ENCODE data around the gene ITFG1.

The ITFG1 gene

GRCh38 chr16:47262938-47263337, 197.9 kb downstream of the ITFG1 start:
- Histone ChIP-seq H3K27ac (no peak overlapping the region), H3K36me3 (ENCODE audit: insufficient read depth, low read length) (no peaks in the 10 kb centered on the region), H3K9ac (ENCODE audit: insufficient read length) (no peak overlapping the region), H3K9me3 (ENCODE audit: low read depth, low read length) (no peaks in the 10 kb centered on the region), H3K4me3 (no peak overlapping the region)
- no peak for DNase-seq (ENCODE audit: low read depth, low spot score)
- no peak for TF ChIP-seq POLR2AphosphoS5 (IDR thresholded peaks at IDR 0.05; ENCODE audit: borderline replicate concordance, low read depth, low read length)

GRCh38 chr16:47260503-47260902, 200.4 kb downstream of the ITFG1 start:
- no peak for DNase-seq (ENCODE audit: low read depth, low spot score)
- Histone ChIP-seq H3K4me3 (no peak overlapping the region), H3K27ac (no peak overlapping the region), H3K9me3 (ENCODE audit: low read depth, low read length) (no peaks in the 10 kb centered on the region), H3K36me3 (ENCODE audit: insufficient read depth, low read length) (no peaks in the 10 kb centered on the region), H3K9ac (ENCODE audit: insufficient read length) (no peak overlapping the region)
- TF ChIP-seq EZH2 (IDR thresholded peaks at IDR 0.05) (no peak), POLR2AphosphoS5 (IDR thresholded peaks at IDR 0.05; ENCODE audit: borderline replicate concordance, low read depth, low read length) (no peak), FOXP2 (optimal IDR thresholded peaks at IDR 0.05; ENCODE audit: control extremely low read depth, extremely low read length, insufficient read depth) (no peak)

GRCh38 chr16:47258874-47259461, 201.9 kb downstream of the ITFG1 start:
- Histone ChIP-seq H3K9me3 (ENCODE audit: low read depth, low read length) (no peaks in the 10 kb centered on the region), H3K9ac (ENCODE audit: insufficient read length) (no peak overlapping the region), H3K36me3 (ENCODE audit: insufficient read depth, low read length) (no peaks in the 10 kb centered on the region), H3K27ac (no peak overlapping the region), H3K4me3 (no peak overlapping the region)
- DNase-seq (ENCODE audit: low read depth, low spot score): no peak
- TF ChIP-seq EZH2 (IDR thresholded peaks at IDR 0.05) (no peak), FOXP2 (optimal IDR thresholded peaks at IDR 0.05; ENCODE audit: control extremely low read depth, extremely low read length, insufficient read depth) (no peak), POLR2AphosphoS5 (IDR thresholded peaks at IDR 0.05; ENCODE audit: borderline replicate concordance, low read depth, low read length) (no peak)

- TF ChIP-seq FOXP2 (optimal IDR thresholded peaks at IDR 0.05; ENCODE audit: control extremely low read depth, extremely low read length, insufficient read depth) (no peak), EZH2 (IDR thresholded peaks at IDR 0.05) (no peak), POLR2AphosphoS5 (IDR thresholded peaks at IDR 0.05; ENCODE audit: borderline replicate concordance, low read depth, low read length) (no peak)
Measured at GRCh38 chr16:47254756-47255155, 206.1 kb downstream of the ITFG1 start.

GRCh38 chr16:47250983-47251382, 209.9 kb downstream of the ITFG1 start:
- no peak for DNase-seq (ENCODE audit: low read depth, low spot score)
- TF ChIP-seq POLR2AphosphoS5 (IDR thresholded peaks at IDR 0.05; ENCODE audit: borderline replicate concordance, low read depth, low read length) (no peak), EZH2 (IDR thresholded peaks at IDR 0.05) (no peak), FOXP2 (optimal IDR thresholded peaks at IDR 0.05; ENCODE audit: control extremely low read depth, extremely low read length, insufficient read depth) (no peak)
- Histone ChIP-seq H3K9ac (ENCODE audit: insufficient read length) (no peak overlapping the region), H3K4me3 (no peak overlapping the region), H3K27ac (no peak overlapping the region), H3K36me3 (ENCODE audit: insufficient read depth, low read length) (no peaks in the 10 kb centered on the region), H3K9me3 (ENCODE audit: low read depth, low read length) (no peaks in the 10 kb centered on the region)

More at GRCh38 chr16:47254756-47255155, 206.1 kb downstream of the ITFG1 start:
- Histone ChIP-seq H3K27ac (no peak overlapping the region), H3K9ac (ENCODE audit: insufficient read length) (no peak overlapping the region), H3K9me3 (ENCODE audit: low read depth, low read length) (no peaks in the 10 kb centered on the region), H3K36me3 (ENCODE audit: insufficient read depth, low read length) (no peaks in the 10 kb centered on the region), H3K4me3 (no peak overlapping the region)
- DNase-seq (ENCODE audit: low read depth, low spot score): no peak

GRCh38 chr16:47247690-47248089, 213.2 kb downstream of the ITFG1 start:
- no peaks in the 10 kb centered on the region for H3K36me3 ChIP-seq (ENCODE audit: insufficient read depth, low read length)
- no peak overlapping the region for H3K27ac ChIP-seq
- TF ChIP-seq EZH2 (IDR thresholded peaks at IDR 0.05): no peak
- TF ChIP-seq POLR2AphosphoS5 (IDR thresholded peaks at IDR 0.05; ENCODE audit: borderline replicate concordance, low read depth, low read length): no peak
- no peak for TF ChIP-seq FOXP2 (optimal IDR thresholded peaks at IDR 0.05; ENCODE audit: control extremely low read depth, extremely low read length, insufficient read depth)
- H3K4me3 ChIP-seq: no peak overlapping the region
- H3K9me3 ChIP-seq (ENCODE audit: low read depth, low read length): no peaks in the 10 kb centered on the region
- DNase-seq (ENCODE audit: low read depth, low spot score): no peak
- H3K9ac ChIP-seq (ENCODE audit: insufficient read length): no peak overlapping the region

- H3K27ac ChIP-seq: no peak overlapping the region
- no peak for DNase-seq (ENCODE audit: low read depth, low spot score)
- no peak overlapping the region for H3K4me3 ChIP-seq
- no peak for TF ChIP-seq FOXP2 (optimal IDR thresholded peaks at IDR 0.05; ENCODE audit: control extremely low read depth, extremely low read length, insufficient read depth)
- TF ChIP-seq EZH2 (IDR thresholded peaks at IDR 0.05): no peak
- no peak for TF ChIP-seq POLR2AphosphoS5 (IDR thresholded peaks at IDR 0.05; ENCODE audit: borderline replicate concordance, low read depth, low read length)
- no peak overlapping the region for H3K9ac ChIP-seq (ENCODE audit: insufficient read length)
- H3K9me3 ChIP-seq (ENCODE audit: low read depth, low read length): no peaks in the 10 kb centered on the region
- no peaks in the 10 kb centered on the region for H3K36me3 ChIP-seq (ENCODE audit: insufficient read depth, low read length)
Measured at GRCh38 chr16:47244206-47244605, 216.7 kb downstream of the ITFG1 start.

GRCh38 chr16:47241061-47241460, 219.8 kb downstream of the ITFG1 start:
- TF ChIP-seq FOXP2 (optimal IDR thresholded peaks at IDR 0.05; ENCODE audit: control extremely low read depth, extremely low read length, insufficient read depth) (no peak), EZH2 (IDR thresholded peaks at IDR 0.05) (no peak), POLR2AphosphoS5 (IDR thresholded peaks at IDR 0.05; ENCODE audit: borderline replicate concordance, low read depth, low read length) (no peak)
- H3K9ac ChIP-seq (ENCODE audit: insufficient read length): no peak overlapping the region
- no peaks in the 10 kb centered on the region for H3K36me3 ChIP-seq (ENCODE audit: insufficient read depth, low read length)
- H3K27ac ChIP-seq: no peak overlapping the region
- no peak overlapping the region for H3K4me3 ChIP-seq
- no peaks in the 10 kb centered on the region for H3K9me3 ChIP-seq (ENCODE audit: low read depth, low read length)
- DNase-seq (ENCODE audit: low read depth, low spot score): no peak

- Histone ChIP-seq H3K9ac (ENCODE audit: insufficient read length) (no peak overlapping the region), H3K27ac (no peak overlapping the region), H3K9me3 (ENCODE audit: low read depth, low read length) (no peaks in the 10 kb centered on the region), H3K36me3 (ENCODE audit: insufficient read depth, low read length) (no peaks in the 10 kb centered on the region), H3K4me3 (no peak overlapping the region)
- no peak for DNase-seq (ENCODE audit: low read depth, low spot score)
- TF ChIP-seq FOXP2 (optimal IDR thresholded peaks at IDR 0.05; ENCODE audit: control extremely low read depth, extremely low read length, insufficient read depth) (no peak), POLR2AphosphoS5 (IDR thresholded peaks at IDR 0.05; ENCODE audit: borderline replicate concordance, low read depth, low read length) (no peak), EZH2 (IDR thresholded peaks at IDR 0.05) (no peak)
Measured at GRCh38 chr16:47236716-47237115, 224.1 kb downstream of the ITFG1 start.

Measured in SK-N-MC (cell line).